ENCODE measurements around the gene GOLGA2. TPM values are rescaled to one million over a fixed set of nuclear protein-coding genes. Genes with fewer than 3 reads are reported as not detected.

The GOLGA2 gene
- total RNA-seq, 1 donor from 2014 or later, result 64.1 TPM

- no peak overlapping the region for H3K27ac Mint-ChIP-seq (ENCODE audit: unreplicated experiment)
- H3K4me3 Mint-ChIP-seq, result peak overlapping the region; percentile 91
- no peaks in the 10 kb centered on the region for H3K27me3 Mint-ChIP-seq (ENCODE audit: low read depth)
- no peaks in the 10 kb centered on the region for H3K9me3 Mint-ChIP-seq
- TF ChIP-seq, protein P1, sequence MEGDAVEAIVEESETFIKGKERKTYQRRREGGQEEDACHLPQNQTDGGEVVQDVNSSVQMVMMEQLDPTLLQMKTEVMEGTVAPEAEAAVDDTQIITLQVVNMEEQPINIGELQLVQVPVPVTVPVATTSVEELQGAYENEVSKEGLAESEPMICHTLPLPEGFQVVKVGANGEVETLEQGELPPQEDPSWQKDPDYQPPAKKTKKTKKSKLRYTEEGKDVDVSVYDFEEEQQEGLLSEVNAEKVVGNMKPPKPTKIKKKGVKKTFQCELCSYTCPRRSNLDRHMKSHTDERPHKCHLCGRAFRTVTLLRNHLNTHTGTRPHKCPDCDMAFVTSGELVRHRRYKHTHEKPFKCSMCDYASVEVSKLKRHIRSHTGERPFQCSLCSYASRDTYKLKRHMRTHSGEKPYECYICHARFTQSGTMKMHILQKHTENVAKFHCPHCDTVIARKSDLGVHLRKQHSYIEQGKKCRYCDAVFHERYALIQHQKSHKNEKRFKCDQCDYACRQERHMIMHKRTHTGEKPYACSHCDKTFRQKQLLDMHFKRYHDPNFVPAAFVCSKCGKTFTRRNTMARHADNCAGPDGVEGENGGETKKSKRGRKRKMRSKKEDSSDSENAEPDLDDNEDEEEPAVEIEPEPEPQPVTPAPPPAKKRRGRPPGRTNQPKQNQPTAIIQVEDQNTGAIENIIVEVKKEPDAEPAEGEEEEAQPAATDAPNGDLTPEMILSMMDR (conservative IDR thresholded peaks at IDR 0.05), result no peak
- no peak for DNase-seq (ENCODE audit: low read depth, low spot score)
- peaks cover 42% of the 10 kb centered on the region for H3K4me1 Mint-ChIP-seq
- no peaks in the 10 kb centered on the region for H3K36me3 Mint-ChIP-seq (ENCODE audit: low read depth)
Measured at GRCh38 chr9:128206484-128206883, 69.3 kb downstream of the GOLGA2 start.

Small RNA genes within 50 kb of the gene (microRNA-seq; reads per million reads assigned to microRNA genes)
- 4,028 reads per million, percentile 90 among the genes with 10 or more reads in this experiment for gene MIR199B
- 8.9 reads per million, percentile 14 among the genes with 10 or more reads in this experiment for gene MIR3154

Other genes starting within 250 kb of the GOLGA2 start
- 9.8 and 11.8 TPM in 2 replicates for gene NAIF1, start 208.7 kb downstream of the GOLGA2 start, total RNA-seq
- 13.9 and 16.8 TPM in 2 replicates for gene SLC25A25, start 207.8 kb downstream of the GOLGA2 start, total RNA-seq
- 63.2 and 72.2 TPM in 2 replicates for gene PTGES2, start 148.3 kb downstream of the GOLGA2 start, total RNA-seq
- not detected in 2 replicates for gene LCN2, start 126.6 kb downstream of the GOLGA2 start, total RNA-seq
- gene BBLN, start 115.7 kb downstream of the GOLGA2 start, total RNA-seq, result 80.6 and 82.5 TPM in 2 replicates
- 201 and 226 TPM in 2 replicates for gene CIZ1, start 84.4 kb downstream of the GOLGA2 start, total RNA-seq
- gene DNM1, start 72.6 kb downstream of the GOLGA2 start, total RNA-seq, result 84.0 and 87.2 TPM in 2 replicates
- 17.1 and 20.7 TPM in 2 replicates for gene SWI5, start 269 bp upstream of the GOLGA2 start, total RNA-seq
- gene TRUB2, start 46.4 kb upstream of the GOLGA2 start, total RNA-seq, result 33.4 and 35.0 TPM in 2 replicates
- gene COQ4, start 46.8 kb upstream of the GOLGA2 start, total RNA-seq, result 50.8 and 51.0 TPM in 2 replicates
- 43.0 and 45.6 TPM in 2 replicates for gene SLC27A4, start 64.5 kb upstream of the GOLGA2 start, total RNA-seq
- gene URM1, start 95.4 kb upstream of the GOLGA2 start, total RNA-seq, result 69.9 and 73.2 TPM in 2 replicates
- gene CERCAM, start 144.8 kb upstream of the GOLGA2 start, total RNA-seq, result 49.7 and 56.4 TPM in 2 replicates
- 85.2 and 85.5 TPM in 2 replicates for gene ODF2, start 180.0 kb upstream of the GOLGA2 start, total RNA-seq
- gene GLE1, start 228.7 kb upstream of the GOLGA2 start, total RNA-seq, result 25.8 and 28.0 TPM in 2 replicates